ENCODE measurements around the gene ZBTB16.

The ZBTB16 gene

DNA sequence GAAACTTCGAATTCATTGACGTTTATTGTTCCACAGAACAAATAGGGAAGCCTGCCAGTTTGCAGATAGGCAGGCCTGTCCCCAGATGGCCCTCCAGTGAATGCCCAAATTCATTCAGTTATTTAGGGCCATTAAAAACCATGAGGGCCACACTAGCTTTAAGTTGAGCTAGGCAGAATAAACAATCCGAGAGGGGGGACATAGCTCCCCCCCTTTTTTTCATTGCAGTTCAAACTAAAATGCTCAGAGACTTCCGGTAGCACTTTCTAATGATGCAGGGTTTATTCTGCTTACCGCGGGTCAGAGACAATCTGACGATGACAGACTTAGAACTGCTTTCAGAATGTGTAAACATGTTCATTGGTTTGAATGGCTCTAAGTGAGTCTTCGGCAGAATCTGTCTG is 72.0 kb downstream of the ZBTB16 start:
- no peak for DNase-seq (ENCODE audit: low spot score)

DNA sequence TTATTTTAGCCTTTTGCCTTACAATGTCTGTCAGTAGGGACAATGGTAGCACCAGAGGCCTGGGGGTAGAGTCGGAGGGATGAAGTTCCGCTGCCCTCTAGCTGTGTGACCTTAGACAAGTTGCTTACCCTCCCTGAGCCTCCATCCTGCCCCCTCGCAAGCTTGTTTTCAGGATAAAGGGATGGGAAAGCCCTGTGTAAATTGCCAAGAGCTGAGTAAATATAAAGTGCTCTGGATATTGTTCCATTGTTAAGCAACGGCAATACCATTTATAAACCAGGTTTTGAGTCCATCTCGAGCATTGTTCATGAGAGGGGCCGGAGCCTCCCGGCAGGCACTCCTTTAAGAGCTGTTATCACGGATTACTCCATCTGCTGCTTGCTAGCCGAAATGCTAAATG is 72.9 kb downstream of the ZBTB16 start:
- DNase-seq (ENCODE audit: low spot score), result no peak

DNA sequence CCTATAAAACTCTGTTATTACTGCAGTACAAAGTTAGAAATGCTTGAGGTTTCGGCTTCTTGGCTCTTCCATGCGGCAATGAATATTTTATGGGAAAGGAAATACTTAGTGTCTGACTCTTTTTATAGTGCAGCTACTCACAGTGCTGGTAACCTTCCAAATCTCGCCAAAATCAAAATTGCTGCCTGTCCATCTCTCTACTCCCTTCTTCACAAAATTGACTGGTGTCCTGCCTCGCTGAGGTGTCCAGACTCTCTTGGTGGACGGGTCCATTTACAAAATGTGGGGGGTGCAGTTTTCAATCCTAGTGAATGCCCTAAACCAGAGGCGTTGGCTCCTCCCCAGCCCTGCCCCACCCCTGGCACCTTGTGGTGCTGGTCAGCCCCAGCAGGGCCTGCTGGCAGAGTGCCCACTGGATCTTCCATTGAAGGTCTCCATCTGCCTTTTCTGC is 73.5 kb downstream of the ZBTB16 start:
- DNase-seq (ENCODE audit: low spot score), result no peak

DNA sequence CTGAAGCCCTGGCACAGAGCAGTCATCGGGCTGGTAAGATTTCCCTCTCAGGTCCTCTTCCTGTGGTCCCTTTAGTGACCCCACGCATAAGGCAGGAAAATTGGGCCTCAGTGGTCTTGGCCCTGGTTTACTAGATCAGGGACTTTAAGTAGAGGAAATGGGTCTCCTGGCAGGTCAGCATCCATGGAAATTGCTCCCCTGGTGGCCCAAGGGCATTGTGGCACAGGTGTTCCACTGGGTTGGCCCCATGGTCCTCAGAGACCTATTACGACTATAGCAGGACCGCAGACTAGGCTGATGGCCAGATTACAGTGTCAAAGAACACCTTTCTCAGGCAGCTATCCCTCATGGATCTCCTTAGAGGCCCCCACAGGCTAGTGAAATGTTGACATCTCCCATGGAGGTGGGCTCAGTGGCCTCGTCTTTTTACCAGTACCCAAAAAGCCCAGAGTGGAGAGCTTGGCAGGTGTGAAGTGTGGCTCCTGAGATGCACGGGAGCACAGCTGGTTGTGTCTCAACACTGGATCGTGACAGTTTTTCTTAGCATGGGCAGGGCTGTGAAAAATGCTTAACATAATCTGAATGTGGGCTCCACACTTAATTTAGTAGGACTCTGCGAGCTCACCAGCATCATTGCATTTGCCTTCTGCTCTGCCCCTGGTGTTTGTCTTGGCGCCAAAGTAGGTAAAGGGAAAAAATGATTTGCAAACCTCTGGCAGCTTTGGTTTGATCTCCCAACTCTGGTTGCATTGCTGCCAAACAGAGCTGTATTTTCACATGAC is 74.2 kb downstream of the ZBTB16 start:
- DNase-seq (ENCODE audit: low spot score), result no peak

DNA sequence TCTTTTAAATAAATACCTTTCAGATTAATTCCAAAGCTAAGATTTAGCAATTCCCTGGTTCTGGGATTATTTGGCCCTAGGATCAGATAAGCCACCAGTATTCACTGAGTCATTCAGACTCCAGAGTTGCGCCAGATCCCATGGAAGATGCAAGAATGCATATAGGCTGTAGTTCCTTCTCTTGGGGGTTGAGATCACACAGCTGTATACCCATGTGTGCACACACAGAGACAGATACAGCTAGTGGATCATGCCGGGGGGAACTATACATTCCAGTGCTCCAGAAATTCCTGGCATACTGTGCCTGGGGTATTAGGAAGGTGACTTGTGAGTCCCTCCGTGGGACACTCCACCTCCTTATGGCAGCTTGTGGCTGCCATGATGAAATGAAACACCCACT is 75.4 kb downstream of the ZBTB16 start:
- DNase-seq (ENCODE audit: low spot score), result no peak

DNA sequence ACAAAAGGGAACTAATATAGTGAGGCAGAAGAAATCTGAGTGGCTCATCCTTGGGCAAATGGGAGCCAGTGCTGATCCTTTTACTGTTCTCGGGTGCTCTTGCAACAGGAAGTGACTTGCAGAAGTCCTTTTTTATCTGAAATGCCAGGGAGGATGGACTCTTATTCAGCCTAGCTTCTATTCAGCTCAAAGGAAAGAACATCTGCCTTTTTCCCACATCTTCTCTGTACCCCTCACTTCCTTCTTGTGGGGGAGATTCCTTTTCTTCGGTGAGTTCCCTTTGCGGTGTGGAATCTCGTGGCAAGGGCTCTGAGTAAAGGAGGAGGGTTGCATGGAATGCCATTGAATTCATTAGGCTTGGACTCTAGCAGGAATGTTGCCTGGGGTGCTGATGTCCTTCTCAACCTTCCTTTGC is 76.2 kb downstream of the ZBTB16 start:
- no peak for DNase-seq (ENCODE audit: low spot score)

DNA sequence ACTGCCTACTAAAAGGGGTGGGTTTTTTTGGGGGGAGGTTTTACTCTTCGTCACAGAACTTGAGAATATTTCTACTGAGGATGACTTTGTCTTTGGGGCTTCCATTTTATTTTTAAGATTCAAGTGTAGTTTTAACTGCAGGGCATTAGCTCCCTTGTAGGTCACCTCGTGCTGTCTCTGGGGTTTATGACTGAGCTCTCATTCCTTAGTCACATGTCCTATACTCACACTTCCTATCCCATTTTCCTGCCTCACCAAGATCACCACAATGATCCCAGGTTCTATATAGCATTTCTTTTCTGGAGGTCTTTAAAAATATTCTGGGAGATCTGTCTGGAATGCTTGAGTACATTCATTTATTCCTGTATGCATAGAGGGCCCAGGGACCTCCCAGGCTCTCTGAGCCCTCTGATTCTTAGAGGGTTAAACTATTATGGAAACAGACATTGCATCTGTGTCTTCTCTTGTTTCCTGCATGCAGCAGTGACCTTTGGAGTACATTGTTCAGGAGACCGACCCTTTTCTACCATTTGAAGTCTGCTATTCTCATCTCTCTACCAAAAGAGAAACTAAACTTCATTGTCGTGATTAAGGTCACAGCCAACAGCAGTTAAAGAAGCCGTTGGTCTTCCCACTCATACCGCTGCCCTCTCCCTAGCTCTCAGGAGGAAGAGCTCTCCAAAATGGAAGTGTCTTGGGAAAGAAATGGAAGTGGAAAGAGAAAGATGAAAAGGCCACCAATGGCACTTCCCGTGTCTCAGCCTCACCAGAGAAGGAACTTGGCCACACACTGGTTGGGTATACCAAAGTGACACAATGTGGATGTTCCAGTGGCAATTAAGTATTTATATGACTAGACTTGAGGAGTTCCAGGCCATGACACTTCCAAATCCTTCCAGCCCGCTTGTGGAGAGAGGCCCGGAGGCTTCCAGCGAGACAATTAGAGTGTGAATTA is 77.5 kb downstream of the ZBTB16 start:
- DNase-seq (ENCODE audit: low spot score), result no peak

DNA sequence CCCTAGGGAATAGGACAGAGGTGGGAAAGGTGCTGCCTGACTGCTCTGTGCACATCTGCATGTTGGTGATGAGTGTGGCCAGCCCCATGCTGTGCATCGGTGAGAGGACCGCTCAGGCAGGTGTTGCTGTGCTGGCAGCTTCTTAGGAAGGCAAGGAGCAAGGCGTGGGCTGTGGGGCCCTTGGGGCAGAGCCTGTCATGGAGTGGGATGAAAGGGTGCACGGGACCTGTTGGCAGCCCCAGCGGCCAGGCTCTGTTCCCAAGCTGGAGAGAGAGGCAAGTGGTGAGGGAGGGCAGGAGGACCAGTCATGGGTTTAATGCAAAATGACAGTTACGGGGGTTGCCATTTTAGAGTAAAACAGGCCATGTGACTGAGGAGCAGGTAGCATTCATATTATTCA is 78.3 kb downstream of the ZBTB16 start:
- no peak for DNase-seq (ENCODE audit: low spot score)

DNA sequence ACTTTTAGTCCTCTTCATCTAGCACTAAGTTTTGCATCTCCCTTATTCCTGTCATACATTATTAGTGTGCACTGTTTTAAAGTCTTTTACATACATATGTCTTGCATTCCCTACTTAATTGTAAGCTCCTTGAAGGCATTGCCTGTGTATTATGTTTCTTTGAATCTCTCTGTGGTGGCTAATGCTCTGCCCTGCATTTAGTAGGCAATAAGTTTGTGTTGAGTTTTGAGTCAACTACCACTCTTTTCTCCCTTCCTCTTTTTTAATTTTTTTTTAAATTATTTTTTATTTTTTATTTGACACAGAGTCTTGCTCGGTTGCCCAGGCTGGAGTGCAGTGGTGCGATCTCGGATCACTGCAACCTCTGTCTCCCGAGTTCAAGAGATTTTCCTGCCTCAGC is 78.9 kb downstream of the ZBTB16 start:
- DNase-seq (ENCODE audit: low spot score), result no peak

DNA sequence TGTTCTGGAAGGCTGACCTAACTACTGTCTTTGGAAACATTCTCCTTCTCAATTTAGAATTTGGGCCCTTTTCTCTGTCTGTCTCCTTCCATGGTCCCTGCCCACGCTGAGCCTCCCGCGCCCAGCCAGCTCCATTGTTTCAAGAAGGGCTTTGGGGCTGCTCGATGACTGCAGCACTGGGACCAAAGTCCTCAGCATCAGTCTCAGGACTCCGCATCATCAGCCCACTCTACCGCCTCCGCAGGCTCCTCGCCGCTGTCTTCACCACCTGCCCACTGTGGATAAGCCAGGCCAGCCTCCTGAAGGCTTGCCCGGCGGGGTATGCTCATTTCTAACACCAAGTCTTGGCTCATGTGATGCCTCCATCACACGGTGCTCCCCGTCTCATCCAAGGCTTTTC is 81.3 kb downstream of the ZBTB16 start:
- no peak for DNase-seq (ENCODE audit: low spot score)

DNA sequence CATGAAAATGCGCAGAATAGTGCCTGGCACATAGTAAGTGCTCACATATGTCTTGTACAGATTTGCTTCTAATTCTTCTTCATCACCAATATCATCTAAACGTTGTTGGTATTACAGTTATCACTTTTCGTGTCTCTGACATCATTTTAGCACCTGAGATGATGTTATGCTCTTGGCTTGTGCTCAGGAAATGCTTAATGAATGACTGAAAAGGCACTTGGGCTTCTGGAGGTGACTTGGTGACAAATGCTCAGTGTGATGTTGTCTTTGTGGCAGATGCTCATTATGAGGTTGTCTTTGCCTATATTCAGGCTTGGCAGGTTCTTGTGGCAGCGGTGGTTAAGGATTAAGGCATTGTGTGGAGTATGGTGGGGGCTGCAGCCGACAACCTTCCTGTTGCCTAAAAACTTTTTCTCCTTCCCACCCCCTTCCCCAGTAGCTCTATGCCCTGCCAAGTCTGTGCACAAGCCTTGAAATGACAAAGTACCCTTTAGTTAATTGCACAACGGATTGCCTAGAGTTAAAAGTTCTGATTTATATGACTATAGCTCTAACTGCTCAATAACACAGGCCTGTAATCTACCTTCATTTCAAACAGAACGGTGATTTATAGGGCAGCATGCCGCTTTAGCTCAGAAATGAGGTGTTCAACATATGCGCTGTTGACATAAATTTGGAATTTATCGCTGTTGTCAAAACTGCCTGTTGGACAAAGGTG is 82.5 kb downstream of the ZBTB16 start:
- DNase-seq (ENCODE audit: low spot score), result no peak

DNA sequence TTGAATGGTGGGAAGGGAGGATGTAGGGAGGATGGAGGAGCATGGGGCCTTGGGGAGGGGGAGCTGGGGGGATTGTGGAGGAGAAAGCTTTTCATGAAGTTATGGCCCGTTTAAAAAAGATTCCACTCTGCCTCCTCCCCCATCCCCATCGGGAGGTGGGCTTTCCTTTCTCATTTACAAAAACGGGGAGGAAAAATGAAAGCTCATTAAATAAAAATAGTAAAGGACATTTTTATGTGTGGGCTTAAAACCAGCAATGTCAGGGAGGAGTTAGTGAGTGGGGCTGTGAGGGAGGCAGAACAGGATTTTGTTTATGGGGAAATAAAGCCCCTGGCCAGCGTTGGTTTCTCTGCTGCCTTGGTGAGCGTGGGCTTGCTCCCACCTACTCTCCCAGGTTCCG is 83.2 kb downstream of the ZBTB16 start:
- DNase-seq (ENCODE audit: low spot score), result no peak

DNA sequence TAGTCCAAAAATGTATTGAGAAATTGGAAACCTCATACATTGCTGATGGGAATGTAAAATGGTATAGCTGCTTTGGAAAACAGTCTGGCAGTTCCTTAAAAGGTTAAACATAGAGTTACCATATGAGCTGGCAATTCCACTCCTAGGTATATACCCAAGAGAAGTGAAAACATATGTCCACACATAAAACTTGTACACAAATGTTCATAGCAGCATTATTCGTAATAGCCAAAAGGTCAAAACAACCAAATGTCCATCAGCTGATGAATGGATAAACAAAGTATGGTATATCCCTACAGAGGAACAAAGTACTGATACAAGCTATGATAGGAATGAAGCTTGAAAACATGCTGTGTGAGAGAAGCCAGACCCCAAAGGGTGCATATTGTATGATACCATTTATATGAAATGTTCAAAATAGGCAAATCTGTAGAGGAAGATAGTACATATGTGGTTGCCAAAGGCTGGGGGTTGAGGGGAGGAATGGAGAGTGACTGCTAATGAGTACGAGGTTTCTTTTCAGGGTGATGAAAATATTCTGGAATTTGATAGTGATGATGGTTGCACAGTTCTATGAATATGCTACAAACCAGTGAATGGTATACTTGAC is 85.8 kb downstream of the ZBTB16 start:
- no peak for DNase-seq (ENCODE audit: low spot score)

DNA sequence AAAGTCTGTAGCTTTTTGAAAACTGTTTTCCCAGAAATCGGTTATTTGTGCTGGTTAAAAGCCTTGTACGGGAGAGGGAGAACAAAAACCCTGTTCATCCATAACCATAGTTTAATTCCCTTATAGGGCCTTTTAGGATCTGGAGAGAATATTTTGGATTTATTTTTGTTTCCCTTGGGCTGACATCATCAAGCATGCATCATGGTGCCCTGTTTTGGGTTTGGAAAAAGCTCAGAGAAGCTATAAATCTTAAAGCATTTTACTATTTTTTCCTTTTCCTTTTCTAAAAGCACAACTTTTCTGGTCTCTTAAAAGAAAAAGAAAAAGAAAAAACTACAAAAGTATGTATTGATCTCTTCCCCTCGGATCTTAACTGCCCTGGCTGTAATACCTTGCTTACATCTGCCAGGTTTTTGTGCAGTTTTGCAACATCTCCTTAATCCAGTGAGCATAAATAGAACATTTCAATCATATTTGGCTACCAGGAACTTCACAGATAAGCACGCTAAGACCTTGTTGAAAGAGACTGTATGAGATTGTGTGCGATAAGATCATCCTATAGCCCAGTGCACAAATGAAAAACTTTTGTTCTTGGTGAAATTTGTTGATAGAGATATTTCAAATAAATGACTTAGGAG is 88.0 kb downstream of the ZBTB16 start:
- no peak for DNase-seq (ENCODE audit: low spot score)

DNA sequence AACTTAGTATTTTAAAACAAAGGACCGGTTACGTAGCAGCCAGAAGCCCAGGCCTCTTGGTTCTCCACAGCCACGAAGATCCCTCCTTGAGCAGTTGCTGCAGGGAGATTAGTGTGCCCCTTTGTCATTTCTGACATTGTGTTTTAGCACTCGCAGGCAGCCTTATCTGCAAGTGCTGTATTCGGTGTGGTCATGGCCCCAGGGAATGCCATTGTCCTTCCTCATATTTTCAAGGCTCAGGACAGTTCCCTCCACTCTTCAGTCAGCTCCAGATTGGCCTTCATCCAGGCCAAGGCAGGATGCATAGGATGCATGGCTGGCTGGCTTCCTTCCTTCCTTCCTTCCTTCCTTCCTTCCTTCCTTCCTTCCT is 88.5 kb downstream of the ZBTB16 start:
- DNase-seq (ENCODE audit: low spot score), result no peak

DNA sequence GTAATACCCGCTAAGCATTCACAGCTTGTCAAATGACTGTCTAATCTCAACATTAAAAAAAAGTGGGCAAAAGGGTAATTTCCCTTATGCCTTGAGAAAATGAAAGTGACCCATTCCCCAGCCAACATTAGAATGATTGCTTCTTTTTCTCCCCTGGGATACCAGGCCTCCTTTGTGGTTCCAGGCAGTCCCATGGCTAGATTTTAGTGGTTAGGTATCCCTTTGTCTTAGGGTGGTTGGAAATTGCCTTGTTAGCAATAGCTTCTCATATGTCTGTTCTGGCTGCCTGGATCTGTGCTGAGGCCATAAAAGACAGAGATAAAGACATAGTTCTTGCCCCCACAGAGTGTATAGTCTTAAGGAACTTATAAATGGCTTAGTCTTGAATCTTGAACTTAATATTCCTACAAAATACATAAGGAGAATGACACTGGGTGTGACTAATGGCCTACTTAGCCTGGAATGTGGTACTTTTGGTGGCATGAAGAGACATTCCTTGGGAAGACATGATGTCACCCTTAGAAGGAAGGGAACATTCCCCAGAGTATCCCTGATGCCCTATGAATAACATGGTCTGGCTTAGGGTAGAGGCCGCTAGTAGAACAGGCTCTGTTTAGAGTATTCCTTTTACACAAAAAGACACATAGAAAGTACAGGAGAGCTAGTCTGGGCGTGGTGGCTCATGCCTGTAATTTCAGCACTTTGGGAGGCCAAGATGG is 90.3 kb downstream of the ZBTB16 start:
- DNase-seq (ENCODE audit: low spot score), result no peak

DNA sequence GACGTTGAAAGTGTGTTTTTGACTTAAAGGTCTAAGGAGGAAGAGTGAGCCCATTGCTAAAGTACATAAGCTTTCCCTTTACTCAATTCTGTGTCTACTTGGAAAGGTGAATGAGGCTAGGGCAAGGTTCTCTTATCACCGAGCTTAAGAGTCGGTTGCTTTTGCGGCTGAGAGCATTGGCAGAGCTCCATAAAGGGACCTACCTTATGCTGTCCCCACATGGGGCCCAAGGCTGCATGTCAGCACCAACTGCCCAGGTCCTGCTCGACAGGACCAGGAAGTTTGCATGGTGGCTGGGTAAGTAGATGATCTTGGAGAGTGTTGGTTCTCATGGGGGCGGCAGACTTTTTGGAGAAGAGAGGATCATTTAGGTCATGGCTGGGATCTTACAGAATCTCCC is 91.2 kb downstream of the ZBTB16 start:
- DNase-seq (ENCODE audit: low spot score), result no peak

DNA sequence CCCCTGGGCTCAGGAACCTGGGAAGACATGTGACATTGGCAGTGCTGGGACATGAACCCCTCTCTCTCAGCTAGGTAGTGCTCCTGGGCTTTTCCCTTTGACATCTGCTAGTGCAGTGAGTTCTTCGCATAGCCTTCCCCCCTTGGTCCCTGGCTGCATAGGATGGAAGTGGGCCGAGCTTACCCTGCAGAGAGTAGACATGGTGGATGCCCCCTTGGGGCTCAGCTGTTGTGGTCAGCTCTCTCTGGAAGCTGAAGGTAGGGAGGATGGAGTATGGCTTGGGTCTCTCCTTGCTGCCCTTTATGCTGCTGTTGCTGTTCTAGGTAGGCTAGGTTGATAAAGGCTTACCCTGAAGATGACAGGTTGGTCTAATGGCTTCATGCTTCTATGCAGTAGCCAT is 92.1 kb downstream of the ZBTB16 start:
- DNase-seq (ENCODE audit: low spot score), result no peak

DNA sequence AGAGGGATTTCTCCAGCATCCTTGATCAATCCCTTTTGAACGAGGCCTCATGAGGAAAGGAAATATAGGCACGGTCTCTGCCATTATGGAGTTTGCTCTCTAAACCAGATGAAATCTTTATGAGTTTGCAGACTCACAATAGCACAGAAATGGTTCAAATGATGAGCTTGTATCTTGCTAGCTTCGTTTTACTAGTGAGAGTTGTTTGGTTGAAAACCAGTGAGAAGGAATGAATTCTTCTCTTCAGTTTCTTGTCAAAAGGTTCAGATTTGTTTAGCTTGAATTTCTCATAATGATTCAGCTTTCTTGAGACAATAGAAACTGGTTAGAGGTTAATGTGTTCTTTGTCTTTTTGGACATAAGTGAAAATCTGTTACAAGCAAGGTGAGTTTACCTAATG is 92.7 kb downstream of the ZBTB16 start:
- DNase-seq (ENCODE audit: low spot score), result no peak

DNA sequence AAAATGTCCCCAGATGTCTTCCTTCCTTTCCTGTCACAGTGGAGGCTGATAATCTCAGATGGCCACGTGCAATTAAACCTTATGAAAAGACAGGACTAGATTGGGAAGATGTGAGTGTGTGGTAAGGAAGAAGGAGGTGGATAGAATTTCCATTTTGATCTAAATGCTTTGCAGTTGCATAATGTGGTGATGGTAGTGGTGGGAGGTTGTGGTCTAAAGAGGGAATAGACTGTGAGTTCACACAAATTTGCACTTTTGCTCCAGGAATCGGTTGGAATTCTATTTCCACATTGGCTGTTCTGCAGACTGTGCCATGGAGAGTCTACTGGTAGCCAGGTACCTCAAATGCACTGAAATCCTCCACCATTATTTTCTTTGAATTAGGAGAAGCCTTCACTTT is 93.3 kb downstream of the ZBTB16 start:
- no peak for DNase-seq (ENCODE audit: low spot score)

DNA sequence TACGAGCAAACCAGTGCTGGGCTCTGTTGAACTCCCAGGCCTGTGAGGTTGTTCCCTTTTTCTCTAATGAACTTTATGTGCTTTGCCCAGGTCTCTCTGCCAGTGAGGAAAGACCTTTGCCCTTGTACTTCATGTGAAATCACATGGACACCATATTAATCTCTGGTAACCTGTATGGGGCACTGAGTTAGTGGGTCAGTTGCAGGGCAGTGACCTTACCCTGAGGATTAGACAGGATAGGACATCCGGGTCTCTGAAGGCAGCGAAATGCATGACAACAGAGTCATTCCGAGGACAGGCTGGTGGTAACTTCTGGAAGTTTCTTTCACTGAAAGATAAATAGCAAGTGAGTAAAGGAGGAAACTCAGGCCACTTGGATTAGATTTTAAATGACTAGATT is 93.7 kb downstream of the ZBTB16 start:
- DNase-seq (ENCODE audit: low spot score), result no peak
